NT2/D1 (cell line): ENCODE data around the gene SDC3.

ENCODE experiments used
- SUZ12 ChIP-seq: IDR thresholded peaks from 2 replicates; pipeline ENCODE4 v1.6.1; 2011; ENCODE audit not compliant: insufficient read length, insufficient read depth; ENCODE audit errors: extremely low read depth
- YY1 ChIP-seq: IDR thresholded peaks from 2 replicates; pipeline ENCODE4 v1.6.1; 2011; ENCODE audit not compliant: insufficient read length, insufficient read depth
- ZNF274 ChIP-seq: IDR thresholded peaks from 2 replicates; pipeline ENCODE4 v1.6.1; 2011; ENCODE audit warnings: mild to moderate bottlenecking, low read depth, low read length

DNA sequence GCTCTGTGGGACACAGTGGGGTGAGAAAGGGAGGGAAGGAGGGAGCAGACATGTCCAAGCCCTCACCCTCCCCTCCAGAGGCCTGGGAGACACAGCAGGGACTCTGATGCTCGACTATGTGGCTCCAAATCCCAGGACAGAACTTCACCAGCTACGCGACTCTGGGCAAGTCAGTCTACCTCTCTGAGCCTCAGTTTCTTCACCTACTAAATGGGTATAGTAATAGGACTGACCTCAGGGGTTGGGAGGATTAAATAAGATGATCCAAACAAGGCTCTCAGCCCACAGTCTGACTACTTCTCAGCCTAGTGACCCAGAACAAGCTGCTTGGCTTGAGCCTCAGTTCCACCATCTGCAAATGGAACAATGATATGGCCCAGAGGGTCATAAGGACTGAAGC is 19.6 kb downstream of the SDC3 start:
- no peak for TF ChIP-seq ZNF274
- no peak for TF ChIP-seq YY1
- TF ChIP-seq SUZ12, result no peak
